ENCODE data around the gene TBXAS1. TPM values are rescaled to one million over a fixed set of nuclear protein-coding genes. Genes with fewer than 3 reads are reported as not detected.

The TBXAS1 gene
- total and polyA plus RNA-seq, 2 experiments from 2014 or later: 1.3 TPM; not detected in 1

DNA sequence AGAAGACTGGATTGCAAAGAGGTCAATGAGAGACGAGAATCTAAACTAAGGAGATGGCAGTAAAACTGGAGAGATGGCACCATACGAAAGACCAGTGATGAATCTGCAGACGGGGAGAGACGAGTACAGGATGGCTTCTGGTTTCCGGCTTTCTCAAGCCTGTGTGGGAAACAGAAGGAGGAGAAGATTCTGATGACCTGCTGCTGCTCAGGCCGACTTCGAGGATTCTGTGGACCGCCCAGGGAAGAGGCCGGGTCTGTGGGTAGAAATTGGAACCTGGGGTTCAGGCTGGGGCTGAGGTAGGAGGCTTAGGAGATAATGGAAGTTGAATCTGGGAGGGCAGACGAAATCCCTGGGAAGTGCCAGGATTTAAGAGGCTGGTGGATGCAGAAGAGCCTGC is 185.1 kb downstream of the TBXAS1 start:
- Mint-ChIP-seq H3K36me3 (ENCODE audit: low read depth) (no peaks in the 10 kb centered on the region), H3K4me1 (peaks cover 17% of the 10 kb centered on the region), H3K4me3 (no peak overlapping the region), H3K27ac (no peak overlapping the region), H3K9me3 (no peaks in the 10 kb centered on the region), H3K27me3 (ENCODE audit: insufficient read depth, low read depth, poor library complexity) (peaks cover 12% of the 10 kb centered on the region)
- Histone ChIP-seq H3K79me2 (replicated peaks; ENCODE audit: insufficient read depth) (no peaks in the 10 kb centered on the region), H3K4me1 (ENCODE audit: insufficient read depth) (no peaks in the 10 kb centered on the region), H4K20me1 (replicated peaks; ENCODE audit: insufficient read depth) (no peaks in the 10 kb centered on the region), H3K4me3 (no peak overlapping the region), H3K27me3 (ENCODE audit: insufficient read depth) (no peaks in the 10 kb centered on the region), H3K27ac (ENCODE audit: low read depth) (no peak overlapping the region), H3F3A (replicated peaks; ENCODE audit: low read depth) (no peaks in the 10 kb centered on the region), H3K36me3 (ENCODE audit: insufficient read depth) (no peaks in the 10 kb centered on the region), H3K4me2 (no peak overlapping the region), H2AFZ (no peak overlapping the region), H3K9me2 (ENCODE audit: insufficient read depth) (no peaks in the 10 kb centered on the region)
- DNase-seq (ENCODE audit: low spot score): no peak
- TF ChIP-seq, protein P1, sequence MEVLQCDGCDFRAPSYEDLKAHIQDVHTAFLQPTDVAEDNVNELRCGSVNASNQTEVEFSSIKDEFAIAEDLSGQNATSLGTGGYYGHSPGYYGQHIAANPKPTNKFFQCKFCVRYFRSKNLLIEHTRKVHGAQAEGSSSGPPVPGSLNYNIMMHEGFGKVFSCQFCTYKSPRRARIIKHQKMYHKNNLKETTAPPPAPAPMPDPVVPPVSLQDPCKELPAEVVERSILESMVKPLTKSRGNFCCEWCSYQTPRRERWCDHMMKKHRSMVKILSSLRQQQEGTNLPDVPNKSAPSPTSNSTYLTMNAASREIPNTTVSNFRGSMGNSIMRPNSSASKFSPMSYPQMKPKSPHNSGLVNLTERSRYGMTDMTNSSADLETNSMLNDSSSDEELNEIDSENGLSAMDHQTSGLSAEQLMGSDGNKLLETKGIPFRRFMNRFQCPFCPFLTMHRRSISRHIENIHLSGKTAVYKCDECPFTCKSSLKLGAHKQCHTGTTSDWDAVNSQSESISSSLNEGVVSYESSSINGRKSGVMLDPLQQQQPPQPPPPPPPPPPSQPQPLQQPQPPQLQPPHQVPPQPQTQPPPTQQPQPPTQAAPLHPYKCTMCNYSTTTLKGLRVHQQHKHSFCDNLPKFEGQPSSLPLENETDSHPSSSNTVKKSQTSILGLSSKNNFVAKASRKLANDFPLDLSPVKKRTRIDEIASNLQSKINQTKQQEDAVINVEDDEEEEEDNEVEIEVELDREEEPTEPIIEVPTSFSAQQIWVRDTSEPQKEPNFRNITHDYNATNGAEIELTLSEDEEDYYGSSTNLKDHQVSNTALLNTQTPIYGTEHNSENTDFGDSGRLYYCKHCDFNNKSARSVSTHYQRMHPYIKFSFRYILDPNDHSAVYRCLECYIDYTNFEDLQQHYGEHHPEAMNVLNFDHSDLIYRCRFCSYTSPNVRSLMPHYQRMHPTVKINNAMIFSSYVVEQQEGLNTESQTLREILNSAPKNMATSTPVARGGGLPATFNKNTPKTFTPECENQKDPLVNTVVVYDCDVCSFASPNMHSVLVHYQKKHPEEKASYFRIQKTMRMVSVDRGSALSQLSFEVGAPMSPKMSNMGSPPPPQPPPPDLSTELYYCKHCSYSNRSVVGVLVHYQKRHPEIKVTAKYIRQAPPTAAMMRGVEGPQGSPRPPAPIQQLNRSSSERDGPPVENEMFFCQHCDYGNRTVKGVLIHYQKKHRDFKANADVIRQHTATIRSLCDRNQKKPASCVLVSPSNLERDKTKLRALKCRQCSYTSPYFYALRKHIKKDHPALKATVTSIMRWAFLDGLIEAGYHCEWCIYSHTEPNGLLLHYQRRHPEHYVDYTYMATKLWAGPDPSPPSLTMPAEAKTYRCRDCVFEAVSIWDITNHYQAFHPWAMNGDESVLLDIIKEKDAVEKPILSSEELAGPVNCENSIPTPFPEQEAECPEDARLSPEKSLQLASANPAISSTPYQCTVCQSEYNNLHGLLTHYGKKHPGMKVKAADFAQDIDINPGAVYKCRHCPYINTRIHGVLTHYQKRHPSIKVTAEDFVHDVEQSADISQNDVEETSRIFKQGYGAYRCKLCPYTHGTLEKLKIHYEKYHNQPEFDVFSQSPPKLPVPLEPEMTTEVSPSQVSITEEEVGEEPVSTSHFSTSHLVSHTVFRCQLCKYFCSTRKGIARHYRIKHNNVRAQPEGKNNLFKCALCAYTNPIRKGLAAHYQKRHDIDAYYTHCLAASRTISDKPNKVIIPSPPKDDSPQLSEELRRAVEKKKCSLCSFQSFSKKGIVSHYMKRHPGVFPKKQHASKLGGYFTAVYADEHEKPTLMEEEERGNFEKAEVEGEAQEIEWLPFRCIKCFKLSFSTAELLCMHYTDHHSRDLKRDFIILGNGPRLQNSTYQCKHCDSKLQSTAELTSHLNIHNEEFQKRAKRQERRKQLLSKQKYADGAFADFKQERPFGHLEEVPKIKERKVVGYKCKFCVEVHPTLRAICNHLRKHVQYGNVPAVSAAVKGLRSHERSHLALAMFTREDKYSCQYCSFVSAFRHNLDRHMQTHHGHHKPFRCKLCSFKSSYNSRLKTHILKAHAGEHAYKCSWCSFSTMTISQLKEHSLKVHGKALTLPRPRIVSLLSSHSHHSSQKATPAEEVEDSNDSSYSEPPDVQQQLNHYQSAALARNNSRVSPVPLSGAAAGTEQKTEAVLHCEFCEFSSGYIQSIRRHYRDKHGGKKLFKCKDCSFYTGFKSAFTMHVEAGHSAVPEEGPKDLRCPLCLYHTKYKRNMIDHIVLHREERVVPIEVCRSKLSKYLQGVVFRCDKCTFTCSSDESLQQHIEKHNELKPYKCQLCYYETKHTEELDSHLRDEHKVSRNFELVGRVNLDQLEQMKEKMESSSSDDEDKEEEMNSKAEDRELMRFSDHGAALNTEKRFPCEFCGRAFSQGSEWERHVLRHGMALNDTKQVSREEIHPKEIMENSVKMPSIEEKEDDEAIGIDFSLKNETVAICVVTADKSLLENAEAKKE (CRISPR knock-in tag; IDR thresholded peaks at IDR 0.05): no peak
- TF ChIP-seq JUNB (IDR thresholded peaks at IDR 0.05; ENCODE audit: unreplicated experiment): no peak
- no peak for TF ChIP-seq ZNF114 (CRISPR knock-in tag; IDR thresholded peaks at IDR 0.05)
- TF ChIP-seq NANOG (IDR thresholded peaks at IDR 0.05; ENCODE audit: borderline replicate concordance): no peak
- no peak for TF ChIP-seq EZH2phosphoT487 (IDR thresholded peaks at IDR 0.05; ENCODE audit: unreplicated experiment)
- TF ChIP-seq ETS1 (IDR thresholded peaks at IDR 0.05): no peak
- TF ChIP-seq ZNF331 (CRISPR knock-in tag; IDR thresholded peaks at IDR 0.05; ENCODE audit: low read depth): no peak
- no peak for TF ChIP-seq POLR2AphosphoS5 (IDR thresholded peaks at IDR 0.05; ENCODE audit: low read depth)
- TF ChIP-seq, protein P2, sequence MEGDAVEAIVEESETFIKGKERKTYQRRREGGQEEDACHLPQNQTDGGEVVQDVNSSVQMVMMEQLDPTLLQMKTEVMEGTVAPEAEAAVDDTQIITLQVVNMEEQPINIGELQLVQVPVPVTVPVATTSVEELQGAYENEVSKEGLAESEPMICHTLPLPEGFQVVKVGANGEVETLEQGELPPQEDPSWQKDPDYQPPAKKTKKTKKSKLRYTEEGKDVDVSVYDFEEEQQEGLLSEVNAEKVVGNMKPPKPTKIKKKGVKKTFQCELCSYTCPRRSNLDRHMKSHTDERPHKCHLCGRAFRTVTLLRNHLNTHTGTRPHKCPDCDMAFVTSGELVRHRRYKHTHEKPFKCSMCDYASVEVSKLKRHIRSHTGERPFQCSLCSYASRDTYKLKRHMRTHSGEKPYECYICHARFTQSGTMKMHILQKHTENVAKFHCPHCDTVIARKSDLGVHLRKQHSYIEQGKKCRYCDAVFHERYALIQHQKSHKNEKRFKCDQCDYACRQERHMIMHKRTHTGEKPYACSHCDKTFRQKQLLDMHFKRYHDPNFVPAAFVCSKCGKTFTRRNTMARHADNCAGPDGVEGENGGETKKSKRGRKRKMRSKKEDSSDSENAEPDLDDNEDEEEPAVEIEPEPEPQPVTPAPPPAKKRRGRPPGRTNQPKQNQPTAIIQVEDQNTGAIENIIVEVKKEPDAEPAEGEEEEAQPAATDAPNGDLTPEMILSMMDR (conservative IDR thresholded peaks at IDR 0.05; ENCODE audit: low read depth in 2 of 2): no peak
- no peak for TF ChIP-seq EZH2 (IDR thresholded peaks at IDR 0.05; ENCODE audit: low read depth, unreplicated experiment)
- no peak for TF ChIP-seq REST (IDR thresholded peaks at IDR 0.05; ENCODE audit: unreplicated experiment)
- no peak for TF ChIP-seq STAT1 (IDR thresholded peaks at IDR 0.05; ENCODE audit: unreplicated experiment)
- no peak for TF ChIP-seq CREB1 (CRISPR knock-in tag; IDR thresholded peaks at IDR 0.05; ENCODE audit: low read depth)
- ATAC-seq: no peak
